ENCODE results near the gene PTEN.

DNA sequence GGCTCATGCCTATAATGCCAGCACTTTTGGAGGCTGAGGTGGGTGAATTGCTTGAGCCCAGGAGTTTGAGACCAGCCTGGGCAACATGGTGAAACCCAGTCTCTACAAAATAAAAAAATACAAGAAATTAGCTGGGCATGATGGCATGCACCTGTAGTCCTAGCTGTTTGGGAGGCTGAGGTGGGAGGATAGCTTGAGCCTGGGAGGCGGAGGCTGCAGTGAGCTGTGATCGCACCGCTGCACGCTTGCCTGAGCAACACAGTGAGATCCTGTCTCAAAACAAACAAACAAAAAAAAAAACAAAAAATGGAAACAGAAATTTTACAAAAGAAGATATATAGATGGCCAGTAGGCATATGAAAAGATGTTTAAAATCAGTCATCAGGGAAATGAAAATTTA is 57.1 kb downstream of the PTEN start:
- TF ChIP-seq, protein P1, sequence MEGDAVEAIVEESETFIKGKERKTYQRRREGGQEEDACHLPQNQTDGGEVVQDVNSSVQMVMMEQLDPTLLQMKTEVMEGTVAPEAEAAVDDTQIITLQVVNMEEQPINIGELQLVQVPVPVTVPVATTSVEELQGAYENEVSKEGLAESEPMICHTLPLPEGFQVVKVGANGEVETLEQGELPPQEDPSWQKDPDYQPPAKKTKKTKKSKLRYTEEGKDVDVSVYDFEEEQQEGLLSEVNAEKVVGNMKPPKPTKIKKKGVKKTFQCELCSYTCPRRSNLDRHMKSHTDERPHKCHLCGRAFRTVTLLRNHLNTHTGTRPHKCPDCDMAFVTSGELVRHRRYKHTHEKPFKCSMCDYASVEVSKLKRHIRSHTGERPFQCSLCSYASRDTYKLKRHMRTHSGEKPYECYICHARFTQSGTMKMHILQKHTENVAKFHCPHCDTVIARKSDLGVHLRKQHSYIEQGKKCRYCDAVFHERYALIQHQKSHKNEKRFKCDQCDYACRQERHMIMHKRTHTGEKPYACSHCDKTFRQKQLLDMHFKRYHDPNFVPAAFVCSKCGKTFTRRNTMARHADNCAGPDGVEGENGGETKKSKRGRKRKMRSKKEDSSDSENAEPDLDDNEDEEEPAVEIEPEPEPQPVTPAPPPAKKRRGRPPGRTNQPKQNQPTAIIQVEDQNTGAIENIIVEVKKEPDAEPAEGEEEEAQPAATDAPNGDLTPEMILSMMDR (conservative IDR thresholded peaks at IDR 0.05; ENCODE audit: low read depth, low read length): no peak
- no peak for TF ChIP-seq EZH2 (IDR thresholded peaks at IDR 0.05; ENCODE audit: borderline replicate concordance, low read depth, low read length, poor library complexity, severe bottlenecking)

Data from A673 (cell line).